GM18505 (cell line): ENCODE measurements around the gene FAM216B.
"Not testable (repeated sequence)": the region's sequence is repeated elsewhere in the genome, so short reads cannot be mapped to it uniquely, and the experiment has no call there.

Source experiments
- ATAC-seq: cut with Tn5 transposase; IDR thresholded peaks from one replicate; pipeline ENCODE4 v1.9.1; 2021; ENCODE audit not compliant: unreplicated experiment
- POLR2A ChIP-seq: IDR thresholded peaks from 4 replicates; pipeline ENCODE4 v1.6.1; 2011; ENCODE audit warnings: borderline replicate concordance; ENCODE audit not compliant: insufficient read depth, insufficient read length; ENCODE audit errors: extremely low read depth

Gene FAM216B

DNA sequence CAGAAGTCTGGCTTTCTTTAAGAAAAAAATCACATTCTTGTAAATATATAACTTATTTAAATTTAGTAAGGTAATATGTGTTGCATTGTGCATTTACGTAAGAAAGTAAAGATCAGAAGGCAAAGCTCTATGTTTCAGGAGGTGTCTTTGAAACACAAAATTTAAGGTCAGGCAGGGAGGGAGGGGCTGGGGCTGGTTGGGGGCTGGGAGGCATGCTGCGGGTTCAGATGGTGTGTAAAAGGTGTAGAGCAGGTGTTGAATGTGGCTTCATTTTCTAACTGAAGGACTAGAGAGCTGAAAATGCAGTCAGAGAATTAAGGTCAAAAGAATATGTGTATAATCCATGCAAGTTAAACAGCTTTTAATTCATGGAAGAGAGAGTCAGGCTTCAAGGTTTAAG lies 14.3 kb downstream of the FAM216B start:
- no peak for TF ChIP-seq POLR2A
- ATAC-seq: no peak

DNA sequence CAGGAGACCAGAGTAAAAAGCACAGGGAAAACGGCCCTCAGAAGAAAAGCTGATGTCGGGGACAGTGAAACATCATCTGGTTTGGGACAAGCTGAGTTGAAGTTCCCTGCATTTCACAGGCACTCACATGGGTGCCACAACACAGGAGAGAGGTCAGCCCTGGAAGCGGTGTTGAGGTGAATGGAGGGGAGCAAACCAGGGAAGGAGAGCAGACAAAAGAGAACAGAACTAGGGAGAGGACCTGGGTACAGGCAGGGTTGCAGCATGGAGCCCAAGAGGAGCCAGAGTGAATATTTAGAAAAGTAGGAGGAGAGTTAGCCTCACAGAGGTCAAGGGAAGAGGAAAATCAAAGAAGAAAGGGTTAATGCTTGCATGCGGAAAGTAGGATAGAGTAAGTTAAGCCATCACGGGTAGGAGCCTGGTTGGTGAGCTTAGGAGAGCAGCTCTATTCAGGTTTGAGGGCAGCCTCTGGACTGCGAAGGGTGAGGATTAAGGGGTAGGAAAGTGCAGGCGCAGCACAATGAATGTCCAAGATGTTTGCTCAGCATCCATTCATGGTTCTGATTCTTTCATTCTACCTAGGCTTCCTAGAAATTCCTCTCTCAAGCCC lies 15.5 kb downstream of the FAM216B start:
- no peak for ATAC-seq

DNA sequence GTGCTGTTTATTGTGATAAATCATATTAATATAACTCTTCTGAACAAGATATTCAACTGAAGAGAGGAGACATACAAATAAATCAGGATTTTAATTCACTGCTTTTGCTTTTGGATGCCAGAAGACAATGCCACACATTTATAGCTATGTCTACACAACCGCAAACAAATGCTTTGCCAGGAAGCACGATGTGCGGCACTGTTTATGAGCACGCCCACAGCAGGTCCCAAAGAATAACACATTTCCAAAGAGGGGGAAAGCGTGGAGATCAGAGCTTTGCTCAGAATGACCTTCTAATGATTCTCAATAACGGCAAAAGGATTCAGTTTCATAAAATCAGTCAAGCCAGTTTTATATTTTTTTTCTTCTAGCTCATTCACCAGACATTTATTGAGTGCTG lies 16.7 kb downstream of the FAM216B start:
- no peak for ATAC-seq
- no peak for TF ChIP-seq POLR2A

More for the DNA sequence above, 15.5 kb downstream of the FAM216B start:
- no peak for TF ChIP-seq POLR2A

DNA sequence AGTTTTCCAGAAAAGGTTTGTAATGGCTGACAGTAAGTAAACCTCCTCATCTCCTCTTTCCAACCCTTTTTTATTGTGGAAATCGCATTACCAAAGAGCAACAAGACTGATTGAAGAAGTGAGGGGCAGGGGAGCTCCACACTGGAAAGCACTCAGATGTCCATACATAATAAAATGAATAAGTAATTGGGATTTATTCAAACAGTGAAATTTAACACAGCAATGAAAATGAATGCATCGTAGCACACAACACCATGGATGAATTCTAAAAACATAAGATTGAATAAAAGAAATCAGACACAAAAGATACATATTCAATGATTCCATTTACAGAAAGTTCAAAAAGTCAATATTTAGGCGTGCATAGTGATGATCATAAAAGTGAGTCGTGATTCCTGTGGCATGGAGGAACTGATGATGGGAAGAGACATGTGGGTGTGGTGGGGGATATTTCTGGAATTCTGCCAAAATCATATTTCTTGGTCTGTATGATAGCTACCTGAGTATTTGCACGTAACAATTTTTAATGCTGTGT lies 18.8 kb downstream of the FAM216B start:
- ATAC-seq: no peak
- TF ChIP-seq POLR2A: no peak

DNA sequence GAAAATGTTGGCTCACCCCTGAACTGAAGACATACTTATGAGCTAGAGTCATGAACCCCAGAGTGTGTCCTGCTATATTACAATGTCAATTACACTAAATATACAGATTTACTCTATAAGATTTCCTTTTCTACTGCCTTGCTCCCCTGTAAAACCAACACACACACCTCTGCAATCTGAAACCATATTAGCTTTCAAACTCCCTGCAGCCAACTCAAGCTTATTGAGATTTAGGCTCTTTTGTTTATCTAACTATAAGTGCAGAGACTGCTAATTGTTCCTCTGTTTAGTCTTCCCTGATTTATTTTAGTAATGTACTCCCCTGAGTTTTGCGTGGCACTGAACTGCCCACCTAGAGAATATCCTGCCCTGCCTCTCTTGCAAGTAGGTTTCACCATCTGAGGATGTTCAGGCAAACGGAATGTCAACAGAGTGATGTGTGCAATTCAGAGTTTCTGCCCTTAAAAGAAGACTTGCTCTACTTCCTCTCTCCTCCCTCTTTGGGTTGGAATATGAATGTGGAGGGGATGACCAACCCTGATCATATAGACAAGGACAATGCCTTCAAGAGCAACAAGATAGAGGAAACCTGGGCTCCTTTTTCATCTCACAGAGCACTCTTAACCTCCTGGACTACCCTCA lies 22.3 kb downstream of the FAM216B start:
- TF ChIP-seq POLR2A: no peak
- no peak for ATAC-seq

DNA sequence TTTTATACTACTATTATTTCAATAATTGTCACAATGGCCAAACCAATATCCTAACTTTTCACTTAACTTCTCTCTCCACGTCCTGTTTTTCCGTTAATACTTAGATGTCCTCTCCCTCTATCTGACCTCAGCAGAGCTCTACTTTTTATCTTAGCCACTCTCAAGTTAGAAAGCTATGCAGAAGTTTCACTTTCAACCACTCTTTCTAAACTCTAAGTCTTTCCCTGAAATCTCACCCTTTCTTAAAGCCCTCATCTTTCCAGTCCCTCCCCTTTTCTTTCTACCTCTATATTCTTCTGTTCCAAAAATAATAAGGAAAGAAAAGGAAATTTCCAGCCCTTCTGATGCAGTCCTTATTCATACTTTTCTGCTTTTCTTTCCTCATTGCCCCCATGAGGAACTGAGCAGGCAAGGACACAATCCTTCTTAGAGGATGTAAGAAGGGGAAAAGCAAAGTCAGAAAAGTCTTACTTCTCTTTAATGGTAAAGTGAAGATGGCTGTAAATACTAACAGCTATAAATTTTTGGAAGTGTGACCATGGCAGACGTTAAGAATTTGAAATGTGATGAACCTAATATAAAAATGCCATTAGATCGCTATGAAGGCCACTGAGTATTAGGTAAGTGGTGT lies 23.0 kb downstream of the FAM216B start:
- TF ChIP-seq POLR2A: no peak
- peak; percentile 70 for ATAC-seq

DNA sequence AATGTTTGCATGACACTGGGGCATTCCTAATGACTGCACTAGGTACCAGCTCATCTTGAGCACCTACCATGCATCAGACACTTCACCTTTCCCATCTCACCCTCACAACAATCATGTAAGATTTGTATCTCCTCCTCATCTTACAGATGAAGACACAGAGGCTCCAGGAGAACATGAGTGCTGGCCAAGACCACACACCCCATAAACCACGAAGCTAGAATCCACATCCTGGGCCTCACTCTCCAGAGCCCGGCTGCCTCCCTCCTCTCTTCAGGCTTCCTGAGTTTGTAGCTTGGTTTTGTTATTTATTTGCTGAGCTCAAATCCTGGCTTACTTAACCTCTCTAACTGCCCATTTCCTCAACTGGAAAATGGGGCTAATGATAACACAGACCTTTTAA lies 25.9 kb downstream of the FAM216B start:
- no peak for TF ChIP-seq POLR2A
- ATAC-seq: no peak

DNA sequence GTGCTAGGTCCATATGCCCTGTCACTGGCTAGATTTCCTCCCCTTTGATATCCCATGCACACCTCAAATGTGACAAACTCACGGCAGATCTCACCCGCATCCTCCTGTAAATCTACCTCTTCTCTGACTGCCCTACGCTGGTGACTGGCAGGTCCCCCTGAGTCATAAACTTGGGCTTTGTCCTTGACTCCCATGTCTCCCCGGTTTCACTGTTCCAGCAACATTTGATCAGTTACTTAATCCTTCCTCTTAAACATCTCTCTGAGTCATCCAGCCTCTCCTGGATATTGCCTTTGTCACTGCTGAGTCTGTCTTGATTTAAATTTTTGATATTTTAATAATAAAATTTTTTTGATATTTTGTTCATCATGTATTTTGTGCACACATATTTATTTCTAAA lies 26.5 kb downstream of the FAM216B start:
- no peak for ATAC-seq
- TF ChIP-seq POLR2A: no peak

DNA sequence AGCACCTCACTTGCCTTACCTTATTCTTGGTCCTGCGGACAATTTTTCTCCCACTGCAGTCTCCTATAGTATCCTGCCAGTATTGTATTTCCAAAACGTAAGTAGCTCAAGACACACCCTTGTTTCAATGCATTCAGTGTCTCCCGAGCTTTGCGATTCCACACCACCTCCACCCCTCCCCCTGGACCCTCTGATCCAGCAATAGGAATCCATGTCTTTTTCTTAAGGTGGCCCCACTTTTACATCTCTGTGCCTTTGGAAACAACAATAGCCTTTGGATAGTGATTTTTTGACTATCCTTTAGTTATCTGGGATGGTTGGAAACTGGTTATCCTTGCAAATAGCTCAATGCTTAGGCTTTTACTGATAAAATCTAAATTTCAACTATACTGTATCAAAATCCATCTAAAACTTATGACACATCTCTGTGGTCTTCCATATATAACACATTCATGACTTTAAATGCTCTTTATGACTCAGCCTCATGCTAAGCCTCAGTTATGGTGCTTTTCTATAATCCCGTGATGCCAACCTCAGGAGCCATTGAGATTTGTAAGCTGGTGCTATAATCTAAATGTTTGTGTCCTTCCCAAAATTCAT lies 27.1 kb downstream of the FAM216B start:
- no peak for TF ChIP-seq POLR2A

DNA sequence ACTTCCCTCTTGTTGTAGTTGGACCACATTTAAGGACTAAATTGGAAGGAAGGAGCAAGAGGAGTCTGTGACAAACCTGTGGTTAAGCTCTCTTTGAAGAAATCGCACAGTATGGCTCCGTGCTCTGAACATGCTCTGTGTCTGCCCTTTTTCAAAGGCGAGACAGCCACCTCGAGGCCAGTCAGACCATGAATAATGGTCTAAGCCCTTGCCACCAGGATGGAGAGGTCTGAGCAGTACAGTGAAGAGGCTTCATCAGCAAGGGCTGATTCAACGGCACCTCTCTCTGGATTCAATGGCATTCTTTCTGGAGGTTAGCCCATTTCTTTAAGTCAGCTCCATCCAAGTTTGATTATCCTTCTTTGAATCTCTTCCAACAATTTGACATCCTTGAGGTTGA lies 30.9 kb downstream of the FAM216B start:
- no peak for TF ChIP-seq POLR2A
- no peak for ATAC-seq

More for the DNA sequence above, 27.1 kb downstream of the FAM216B start:
- no peak for ATAC-seq

DNA sequence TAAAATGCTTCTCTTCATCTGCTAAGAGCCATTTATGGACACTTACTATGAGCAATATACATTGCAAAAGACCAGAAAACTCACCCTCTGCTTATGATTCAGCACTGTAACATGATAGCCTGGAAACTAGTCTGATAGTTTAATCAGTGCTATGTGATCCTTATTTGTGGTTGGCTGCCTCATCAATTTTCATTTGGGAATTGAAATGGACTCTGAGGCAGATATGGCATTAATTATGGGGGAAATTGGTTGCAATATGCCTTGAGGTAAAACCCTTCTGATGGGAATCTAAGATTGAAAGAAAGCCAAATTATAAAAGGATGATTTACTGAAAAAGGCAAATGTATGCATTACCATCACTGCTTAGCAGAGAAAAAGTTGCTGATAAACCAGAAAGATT lies 33.5 kb downstream of the FAM216B start:
- TF ChIP-seq POLR2A: no peak
- no peak for ATAC-seq

DNA sequence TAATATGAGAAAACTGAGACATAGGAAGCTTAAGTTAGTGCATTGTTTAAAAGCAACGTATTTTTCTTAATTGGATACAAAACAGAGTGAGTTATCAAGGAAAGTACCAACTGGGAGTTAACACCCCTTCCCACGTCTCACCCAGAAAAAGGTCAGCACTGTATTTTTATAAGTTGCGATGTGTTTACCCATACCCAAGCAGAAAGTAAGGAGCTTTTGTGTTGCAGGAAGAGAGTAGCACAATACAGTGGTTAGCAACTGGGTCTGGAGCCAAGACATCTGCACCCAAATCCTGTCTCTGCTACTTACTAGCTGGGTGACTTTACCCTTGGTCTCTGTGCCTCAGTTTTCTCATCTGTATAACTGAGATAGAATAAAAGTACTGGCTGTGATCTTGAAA lies 34.3 kb downstream of the FAM216B start:
- ATAC-seq: no peak
- TF ChIP-seq POLR2A: no peak

DNA sequence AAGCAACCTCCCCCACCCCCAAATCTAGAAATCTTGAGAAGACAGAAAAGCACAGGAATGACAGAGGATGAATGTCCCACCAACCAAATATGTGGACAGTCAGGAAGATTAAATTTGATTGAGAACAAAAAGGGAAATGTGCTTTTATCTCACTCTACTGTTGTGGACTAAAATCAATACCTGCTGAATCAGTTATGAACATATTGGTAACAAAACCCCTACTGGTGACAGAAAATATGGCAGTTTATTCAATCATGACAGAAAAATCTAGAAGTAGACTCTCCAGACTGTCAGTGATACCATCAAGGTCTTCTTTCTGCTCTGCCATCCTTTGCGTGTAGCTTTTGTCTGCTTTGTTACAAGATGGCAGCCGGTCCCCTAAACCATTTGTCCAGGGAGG lies 35.2 kb downstream of the FAM216B start:
- no peak for ATAC-seq
- no peak for TF ChIP-seq POLR2A

DNA sequence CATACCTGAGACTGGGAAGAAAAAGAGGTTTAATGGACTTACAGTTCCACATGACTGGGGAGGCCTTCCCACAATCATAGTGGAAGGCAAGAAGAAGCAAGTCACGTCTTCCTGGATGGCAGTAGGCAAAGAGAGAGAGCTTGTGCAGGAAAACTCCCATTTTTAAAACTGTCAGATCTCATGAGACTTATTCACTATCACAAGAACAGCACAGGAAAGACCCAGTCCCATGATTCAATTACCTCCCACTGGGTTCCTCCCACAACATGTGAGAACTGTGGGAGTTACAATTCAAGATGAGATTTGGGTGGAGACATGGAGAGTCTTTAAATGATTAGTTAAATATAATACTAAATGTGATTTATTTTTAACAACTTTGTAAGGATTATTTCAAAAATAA lies 38.3 kb downstream of the FAM216B start:
- ATAC-seq: not testable (repeated sequence)
